Body of pancreas (tissue), 4 donors: ENCODE results near the gene PCSK9. TPM values are rescaled to one million over a fixed set of nuclear protein-coding genes. Genes with fewer than 3 reads are reported as not detected.

Experiments used
- ATAC-seq: fragments of 150-250 bp; one replicate; pipeline ENCODE4 v1.9.1; 2016
- DNase-seq, 4 donors: peaks; one replicate each; pipeline ENCODE4 v3.0.0-alpha.2; 2019
- H3K27ac ChIP-seq, 4 donors: fragments of 200-600 bp; sonication (generic); 1 replicate in 3 of 4; 2 replicates in 1 of 4; pipeline versions ENCODE4 v1.5.1 to v1.6.1; 2016 to 2019; ENCODE audit warnings: mild to moderate bottlenecking in 1 of 4, mixed read lengths in 1 of 4, moderate library complexity in 1 of 4
- H3K27me3 ChIP-seq, 2 donors: fragments of 200-600 bp; sonication (generic); one replicate each; pipeline ENCODE4 v1.6.0; 2016; ENCODE audit warnings: mild to moderate bottlenecking in 1 of 2
- H3K36me3 ChIP-seq, 2 donors: fragments of 200-600 bp; sonication (generic); replicated peaks in 1 of 2; 2 replicates each; pipeline ENCODE4 v1.5.1; 2016; ENCODE audit warnings: low read depth in 2 of 2; ENCODE audit not compliant: insufficient read depth in 1 of 2
- H3K4me1 ChIP-seq: fragments of 200-600 bp; sonication (generic); one replicate; pipeline ENCODE4 v1.6.0; 2016
- H3K4me3 ChIP-seq, 2 donors: fragments of 200-600 bp; sonication (generic); 1 replicate in 1 of 2; 2 replicates in 1 of 2; pipeline ENCODE4 v1.5.1; 2016 to 2019
- H3K9me3 ChIP-seq, 3 donors: fragments of 200-600 bp; sonication (generic); 1 replicate in 2 of 3; 2 replicates in 1 of 3; pipeline ENCODE4 v1.5.1; 2016
- CTCF ChIP-seq, 7 experiments: fragments of 450-650 bp in 4 of 7; fragments of 200-600 bp in 3 of 7; sonication (generic) in 3 of 7; IDR thresholded peaks; one replicate each; pipeline ENCODE4 v1.5.1; 2016 to 2019; ENCODE audit warnings: antibody characterized with exemption in 7 of 7
- POLR2A ChIP-seq, 3 donors: fragments of 450-650 bp; IDR thresholded peaks; one replicate each; pipeline ENCODE4 v1.6.1; 2016; ENCODE audit warnings: antibody characterized with exemption in 3 of 3, mild to moderate bottlenecking in 2 of 3
- WGBS, 2 donors: methylation state at CpG; one replicate each; pipeline ENCODE4 v1.1.5; 2017; 5-methylcytosine and 5-hydroxymethylcytosine counted together
- intact Hi-C: fragments of 100-400 bp; cut with DNase I; formaldehyde crosslinking; loops from one replicate; pipeline ENCODE4 v1.15.1; 2023
- total RNA-seq, 2 donors: library from RNA; depleted of rRNA; stranded (reverse); fragments of >200 nt; gene quantifications; one replicate each; pipeline ENCODE4 v1.1.0, GENCODE V29; 2016

Gene PCSK9
- total RNA-seq, 2 donors from 2014 or later, result 6.0 to 13.8 TPM

GRCh38 chr1:55067914-55068313 is 28.6 kb downstream of the PCSK9 start:
- no peak for TF ChIP-seq POLR2A (IDR thresholded peaks at IDR 0.05)
- no peak for TF ChIP-seq CTCF (IDR thresholded peaks at IDR 0.05)
- WGBS, 2 donors, result 56 to 71% methylated on average over 1 of the region's 1 CpG
- no peaks in the 10 kb centered on the region for H3K27me3 ChIP-seq
- intact Hi-C loops, result no loop called here
- no peak overlapping the region for H3K27ac ChIP-seq
- no peaks in the 10 kb centered on the region for H3K9me3 ChIP-seq
- no peak for ATAC-seq
- H3K36me3 ChIP-seq, result peaks cover 4 to 31% of the 10 kb centered on the region in 2 donors
- H3K4me1 ChIP-seq, result no peaks in the 10 kb centered on the region
- H3K4me3 ChIP-seq, result no peak overlapping the region
- no peak for DNase-seq

- Histone ChIP-seq H3K27ac (no peak overlapping the region), H3K36me3 (peaks cover 4 to 38% of the 10 kb centered on the region in 2 donors), H3K4me1 (no peaks in the 10 kb centered on the region), H3K9me3 (no peaks in the 10 kb centered on the region), H3K27me3 (no peaks in the 10 kb centered on the region), H3K4me3 (no peak overlapping the region)
- intact Hi-C loops, result no loop called here
- ATAC-seq (no peak), DNase-seq (no peak)
- 96 to 98% methylated on average over 9 of the region's 9 CpGs for WGBS, 2 donors
- no peak for TF ChIP-seq CTCF (IDR thresholded peaks at IDR 0.05)
- no peak for TF ChIP-seq POLR2A (IDR thresholded peaks at IDR 0.05)
Observed at GRCh38 chr1:55068638-55069037, 29.3 kb downstream of the PCSK9 start.

GRCh38 chr1:55069280-55069679 is 29.9 kb downstream of the PCSK9 start:
- no peak for TF ChIP-seq POLR2A (IDR thresholded peaks at IDR 0.05)
- TF ChIP-seq CTCF (IDR thresholded peaks at IDR 0.05), result no peak
- WGBS, 2 donors, result 91 to 94% methylated on average over 7 of the region's 7 CpGs
- DNase-seq (no peak), ATAC-seq (no peak)
- Histone ChIP-seq H3K9me3 (no peaks in the 10 kb centered on the region), H3K36me3 (peaks cover 4 to 39% of the 10 kb centered on the region in 2 donors), H3K27ac (no peak overlapping the region), H3K4me1 (no peaks in the 10 kb centered on the region), H3K27me3 (no peaks in the 10 kb centered on the region), H3K4me3 (no peak overlapping the region)
- intact Hi-C loops, result no loop called here

GRCh38 chr1:55070293-55071164 is 31.2 kb downstream of the PCSK9 start:
- TF ChIP-seq POLR2A (IDR thresholded peaks at IDR 0.05) (no peak), CTCF (IDR thresholded peaks at IDR 0.05) (no peak)
- no peak overlapping the region for H3K27ac ChIP-seq

More at GRCh38 chr1:55070293-55071164, 31.2 kb downstream of the PCSK9 start:
- ATAC-seq (no peak), DNase-seq (no peak)
- no peaks in the 10 kb centered on the region for H3K27me3 ChIP-seq
- H3K4me1 ChIP-seq, result no peaks in the 10 kb centered on the region
- H3K9me3 ChIP-seq, result no peaks in the 10 kb centered on the region
- no peak overlapping the region for H3K4me3 ChIP-seq
- 78 to 80% methylated on average over 17 of the region's 17 CpGs for WGBS, 2 donors
- H3K36me3 ChIP-seq, result peaks cover 4 to 42% of the 10 kb centered on the region in 2 donors
- intact Hi-C loops, result no loop called here
